Lung microvascular endothelial cell (primary cell): ENCODE data around the gene RIC8B. TPM values are rescaled to one million over a fixed set of nuclear protein-coding genes. Genes with fewer than 3 reads are reported as not detected.
"Not testable (repeated sequence)": the region's sequence is repeated elsewhere in the genome, so short reads cannot be mapped to it uniquely, and the experiment has no call there.

ENCODE experiments used
- DNase-seq, 2 donors: peaks; one replicate each; pipeline versions ENCODE4 v3.0.0 to v3.0.0-alpha.2; 2010; ENCODE audit warnings: low read depth in 2 of 2
- total RNA-seq: library from RNA; depleted of rRNA; stranded (reverse); fragments of >200 nt; gene quantifications from 2 replicates; pipeline ENCODE4 v1.2.1, GENCODE V29; 2014

The RIC8B gene
- 6.8 and 8.7 TPM in 2 replicates for total RNA-seq

GRCh38 chr12:106774005-106774807 is at the start of gene RIC8B:
Gene RIC8B (plus strand): TSS chr12:106774682. CDS start chr12:106774746, 64 bp downstream.
- peak; percentile 99 to 100 for DNase-seq

DNA sequence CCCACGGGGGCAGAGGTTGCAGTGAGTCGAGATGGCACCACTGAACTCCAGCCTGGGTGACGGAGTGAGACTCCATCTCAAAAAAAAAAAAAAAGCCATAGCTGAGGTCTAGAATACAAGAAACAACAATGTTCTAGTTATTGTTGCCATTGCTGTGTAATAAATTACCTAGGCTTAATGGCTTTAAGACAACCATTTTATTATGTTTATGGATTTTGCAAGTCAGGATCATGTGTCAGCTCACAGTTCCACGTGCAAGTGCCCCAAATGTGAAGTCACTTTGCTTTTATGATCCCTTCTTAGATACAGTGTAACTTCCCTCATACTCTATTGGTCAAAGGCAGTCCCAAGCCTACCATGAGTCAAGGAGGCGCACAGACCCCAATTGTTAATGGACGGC is 49.5 kb upstream of the RIC8B start:
- no peak for DNase-seq

- DNase-seq: not testable (repeated sequence)
Observed at GRCh38 chr12:106726603-106727202, 47.8 kb upstream of the RIC8B start.

GRCh38 chr12:106729611-106730010 is 44.9 kb upstream of the RIC8B start:
- no peak for DNase-seq

DNA sequence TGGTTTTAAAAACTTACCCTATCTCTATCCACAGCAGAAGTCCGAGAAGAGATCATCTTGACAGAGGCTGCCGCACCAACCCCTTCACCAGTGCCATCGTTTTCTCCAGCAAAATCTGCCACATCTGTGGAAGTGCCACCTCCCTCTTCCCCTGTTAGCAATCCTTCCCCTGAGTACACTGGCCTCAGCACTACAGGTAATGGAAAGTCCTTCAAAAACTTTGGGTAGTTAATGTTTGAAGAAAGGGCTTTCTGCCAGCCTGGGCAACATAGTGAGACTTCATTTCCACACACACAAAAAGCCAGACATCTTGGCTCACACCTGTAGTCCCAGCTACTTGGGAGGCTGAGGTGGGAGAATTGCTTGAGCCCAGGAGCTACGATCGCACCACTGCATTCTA is 41.6 kb upstream of the RIC8B start:
- DNase-seq: no peak

DNA sequence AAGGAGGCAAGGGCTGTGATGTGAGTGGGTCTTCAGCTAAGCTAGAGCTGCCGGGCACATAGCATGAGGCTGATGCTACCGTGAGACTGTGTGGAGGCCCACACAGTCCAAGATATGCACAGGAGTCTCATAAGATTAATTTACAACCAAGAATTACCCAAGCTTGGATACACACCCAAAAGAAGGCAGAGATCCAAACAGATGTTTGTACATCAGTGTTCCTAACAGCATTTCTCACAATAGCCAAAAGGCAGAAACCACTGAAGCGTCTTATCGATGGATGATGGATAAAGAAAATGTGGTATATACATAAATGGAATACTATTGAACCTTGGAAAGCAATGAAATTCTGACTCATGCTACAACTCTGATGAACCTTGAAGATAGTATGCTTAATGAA is 40.8 kb upstream of the RIC8B start:
- no peak for DNase-seq

DNA sequence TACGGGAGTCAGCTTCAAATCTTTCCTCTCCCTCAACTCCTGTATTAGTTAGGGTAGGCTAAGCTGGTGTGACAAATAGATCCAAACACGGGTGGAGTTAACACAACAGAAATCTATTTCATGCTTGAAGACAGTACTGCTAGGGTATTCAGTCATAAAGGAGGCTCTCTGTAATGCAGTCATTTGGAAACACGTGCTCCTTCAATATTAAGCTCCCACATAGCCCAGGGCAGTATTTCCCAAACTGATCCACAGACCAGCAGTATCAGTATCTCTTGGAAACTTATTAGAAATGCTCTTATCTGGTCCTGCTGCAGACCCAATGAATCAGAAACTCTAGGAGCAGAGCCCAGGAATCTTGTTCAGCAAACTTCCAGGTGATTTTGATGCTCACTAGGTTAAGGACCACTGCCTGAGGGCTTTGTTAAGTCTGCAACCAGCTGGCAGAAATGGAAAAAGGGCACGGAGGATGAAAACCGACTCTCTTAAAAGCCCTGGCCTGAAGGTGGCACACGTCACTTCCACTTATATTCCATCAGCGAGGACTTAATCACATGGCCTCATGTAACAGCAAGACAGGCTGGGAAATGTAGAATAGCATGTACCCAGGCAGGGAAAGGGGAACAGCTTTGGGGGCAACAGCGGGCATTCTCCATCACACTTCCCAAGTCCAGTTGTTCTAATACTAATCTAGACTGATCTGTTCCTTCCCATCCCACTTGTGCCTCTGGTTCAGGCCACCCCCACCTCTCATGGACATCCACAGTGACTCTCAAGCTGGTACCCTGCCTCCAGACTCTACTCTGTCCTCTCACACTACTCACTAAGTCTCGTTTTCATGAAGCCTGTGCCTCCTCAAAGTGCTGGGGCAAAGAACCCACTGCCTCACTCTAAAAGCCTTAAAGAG is 38.2 kb upstream of the RIC8B start:
- peak in 1 of 2 donors; percentile 13 for DNase-seq

GRCh38 chr12:106739318-106739717 is 35.2 kb upstream of the RIC8B start:
- peak in 1 of 2 donors; percentile 49 for DNase-seq

- no peak for DNase-seq
Observed at GRCh38 chr12:106739815-106740530, 34.5 kb upstream of the RIC8B start.

DNA sequence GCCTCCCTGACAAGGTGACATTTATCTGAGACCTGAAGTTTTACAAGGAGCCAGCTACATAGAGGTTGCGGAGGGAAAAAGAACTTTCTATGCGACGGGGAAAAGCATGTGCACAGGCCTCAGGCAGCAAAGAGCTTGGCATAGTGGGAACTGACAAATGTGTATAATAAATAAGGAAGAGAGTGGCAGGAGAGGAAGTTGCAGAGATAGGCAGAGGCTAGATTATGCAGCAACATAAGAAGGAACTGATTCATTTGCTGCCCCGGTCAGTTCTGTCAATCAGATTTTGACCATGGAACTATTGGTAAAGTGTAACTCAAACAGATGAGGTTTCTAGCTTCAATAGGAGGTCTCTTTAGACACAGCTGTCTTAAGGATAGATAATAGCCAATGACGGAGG is 33.7 kb upstream of the RIC8B start:
- peak in 1 of 2 donors; percentile 19 for DNase-seq

DNA sequence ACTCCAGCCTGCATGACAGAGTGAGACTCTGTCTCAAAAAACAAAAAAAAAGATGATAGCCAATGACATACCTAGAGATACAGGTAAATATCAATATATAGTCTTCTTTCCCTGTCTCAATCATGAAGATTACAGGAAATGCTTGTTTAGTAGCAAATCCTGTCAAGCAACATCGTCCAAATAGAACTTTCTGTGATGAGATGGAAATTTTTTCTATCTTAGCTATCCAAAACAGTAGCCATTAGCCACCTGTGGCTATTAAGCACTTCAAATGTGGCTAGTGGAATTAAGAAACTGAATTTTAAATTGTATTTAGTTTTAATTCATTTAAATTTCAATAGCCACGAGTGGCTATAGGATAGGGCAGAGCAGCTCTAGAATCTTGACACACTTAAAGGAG is 33.2 kb upstream of the RIC8B start:
- no peak for DNase-seq

DNA sequence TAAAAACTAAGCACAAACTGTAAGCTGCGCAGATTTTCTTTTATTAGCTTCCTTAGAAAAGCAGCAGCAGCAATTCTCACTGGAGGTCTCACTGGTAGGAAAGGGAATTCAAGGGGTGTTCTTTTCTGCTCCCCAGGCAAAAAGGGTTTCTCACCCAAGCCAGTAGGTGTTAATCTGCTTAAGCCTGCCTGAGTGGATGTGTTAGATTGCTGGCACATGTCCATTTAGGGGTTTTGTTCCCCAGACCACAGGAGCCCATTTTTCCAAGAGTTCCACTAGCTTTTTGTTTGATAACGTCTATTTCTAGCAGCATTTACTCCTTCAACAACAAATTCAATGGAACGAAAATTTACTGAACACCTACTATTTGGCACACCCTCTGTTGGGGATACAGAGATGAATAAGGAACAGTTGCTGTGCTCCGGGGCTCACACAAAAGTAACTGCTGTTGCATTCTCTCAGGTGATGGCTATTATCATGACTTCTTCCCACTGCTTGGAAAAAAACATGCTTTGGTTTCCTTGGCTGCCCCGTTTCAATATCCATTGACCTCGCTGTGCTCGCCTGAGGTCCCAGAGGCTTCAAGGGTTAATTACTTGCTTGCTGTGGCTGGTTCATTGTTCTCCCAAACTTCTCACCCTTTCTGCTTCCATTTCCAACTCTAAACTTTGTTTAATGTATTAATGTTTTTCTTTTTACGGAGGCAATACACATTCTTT is 31.1 kb upstream of the RIC8B start:
- DNase-seq: no peak

- no peak for DNase-seq
Observed at GRCh38 chr12:106744600-106744999, 29.9 kb upstream of the RIC8B start.

DNA sequence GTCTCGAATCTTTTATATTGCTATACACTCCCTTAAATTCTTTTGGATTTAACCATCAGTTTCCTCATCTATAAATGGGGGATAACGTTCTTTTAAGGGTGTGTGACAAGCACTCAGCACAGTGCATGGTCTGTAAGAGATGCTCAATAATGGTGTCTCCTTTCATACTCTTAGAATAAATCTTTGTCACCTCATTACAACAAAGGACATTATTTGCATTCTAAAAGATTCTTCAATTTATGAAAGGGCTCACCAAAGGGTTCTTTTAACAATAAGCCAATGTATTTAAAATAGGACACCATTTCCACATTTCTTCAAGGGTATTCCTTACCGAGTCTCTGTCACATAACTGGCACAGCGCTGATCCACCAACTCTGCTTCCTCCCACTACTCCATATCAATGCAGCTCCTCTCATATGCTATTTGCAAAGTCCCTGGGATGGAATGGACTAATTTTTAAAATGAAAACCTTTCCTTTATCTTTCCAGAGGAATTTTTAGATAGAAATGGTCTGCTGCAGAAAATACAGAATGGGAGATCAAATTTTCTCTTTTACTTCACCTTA is 29.2 kb upstream of the RIC8B start:
- DNase-seq: no peak

GRCh38 chr12:106747973-106748436 is 26.5 kb upstream of the RIC8B start:
- no peak for DNase-seq

GRCh38 chr12:106750524-106750923 is 24.0 kb upstream of the RIC8B start:
- no peak for DNase-seq

DNA sequence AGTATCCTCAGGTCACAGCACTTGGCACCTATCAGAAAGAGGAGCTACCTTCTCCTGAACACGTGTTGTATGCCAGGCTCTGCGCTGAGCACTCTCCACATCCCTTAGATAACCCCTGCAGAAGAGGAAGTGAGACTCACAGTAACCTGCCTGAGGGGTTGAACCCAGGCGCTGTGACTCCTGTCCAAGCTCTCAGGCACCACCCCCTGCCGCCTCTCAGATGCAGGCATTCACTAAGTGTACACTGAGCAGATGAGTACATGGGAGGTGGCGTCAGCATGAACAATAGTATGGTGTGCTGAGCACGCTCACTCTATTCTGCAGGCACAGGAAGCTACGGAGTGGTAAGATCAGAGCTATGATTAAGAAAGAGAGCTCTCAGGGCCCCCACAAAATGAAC is 21.0 kb upstream of the RIC8B start:
- DNase-seq: no peak

DNA sequence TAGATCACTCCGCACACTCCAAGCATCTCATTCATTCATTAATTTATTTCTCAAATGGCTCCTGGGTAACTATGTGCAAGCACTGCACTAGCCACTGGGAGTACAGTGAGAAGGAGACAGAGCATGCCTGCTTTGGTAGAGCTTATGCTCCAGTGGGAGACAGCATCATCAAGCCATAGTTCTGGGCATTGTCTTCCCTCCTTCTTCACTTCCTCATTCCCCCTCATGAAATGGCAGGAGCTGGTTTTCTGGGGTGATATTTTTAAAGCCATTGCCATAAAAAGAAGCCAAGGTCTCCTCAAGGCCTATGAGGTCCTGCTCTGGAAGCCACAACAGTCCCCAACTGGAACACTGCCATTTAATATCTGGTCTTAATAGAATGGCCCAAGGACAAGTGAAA is 20.2 kb upstream of the RIC8B start:
- DNase-seq: no peak

DNA sequence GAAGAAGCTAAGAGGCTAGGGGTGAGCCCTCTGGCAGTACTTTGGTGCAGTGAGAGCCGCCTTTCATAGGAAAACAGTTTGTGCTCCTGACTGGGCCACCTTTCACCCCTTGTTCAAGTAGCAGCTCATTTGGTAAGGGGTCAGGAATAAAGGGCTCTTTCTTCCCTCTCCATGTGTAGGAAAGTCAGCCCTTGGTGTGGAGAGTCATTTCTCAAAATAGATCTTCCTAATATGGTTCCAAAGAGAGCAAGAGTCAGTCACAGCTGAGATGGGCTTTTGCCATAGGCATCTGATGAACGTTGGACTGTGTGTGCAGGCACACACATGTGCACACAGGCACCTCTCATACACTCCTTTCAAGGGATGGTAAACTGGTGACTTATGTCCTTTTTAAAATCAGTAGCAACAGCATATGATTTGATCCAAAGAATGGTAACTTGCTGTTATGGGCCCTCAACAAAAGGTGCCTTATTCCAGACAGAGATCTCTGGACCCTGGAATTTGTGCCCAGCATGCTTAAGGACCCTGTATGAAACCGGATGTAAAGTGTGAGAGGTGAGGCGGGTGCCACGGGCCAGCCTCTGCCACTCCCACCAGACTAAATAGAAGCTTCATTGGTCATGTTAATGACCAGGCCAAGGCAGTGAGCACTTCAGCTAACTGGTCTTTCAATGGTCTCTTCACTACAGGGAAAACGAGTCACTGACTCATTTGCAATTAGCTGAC is 16.7 kb upstream of the RIC8B start:
- DNase-seq: no peak
